ENCODE results near the gene SORCS2. TPM values are rescaled to one million over a fixed set of nuclear protein-coding genes. Genes with fewer than 3 reads are reported as not detected.

SORCS2 gene
- total and polyA plus RNA-seq, 12 donors = 0.67 to 15.5 (median 1.3) TPM

DNA sequence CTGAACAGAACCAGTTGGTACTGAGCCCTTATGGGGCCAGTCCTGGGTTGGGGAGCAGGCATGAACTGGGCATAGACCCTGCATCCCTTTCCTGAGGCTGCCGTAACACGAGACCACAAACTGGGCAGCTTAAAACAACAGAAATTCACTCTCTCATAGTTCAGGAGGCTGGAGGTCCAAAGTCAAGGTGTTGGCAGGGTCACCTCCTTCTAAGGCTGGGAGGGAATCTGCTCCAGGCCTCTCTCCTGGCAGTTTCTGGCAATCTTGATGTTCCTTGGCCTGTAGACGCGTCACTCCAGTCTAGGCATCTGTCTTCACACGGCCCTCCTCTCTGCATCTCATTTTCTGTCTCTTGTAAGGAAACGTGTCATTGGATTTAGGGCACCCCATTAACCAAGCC is 19.8 kb upstream of the SORCS2 start:
- Histone ChIP-seq H3K4me3 (no peak overlapping the region), H3K4me1 (replicated peaks in 1 of 2) (no peaks in the 10 kb centered on the region), H3K36me3 (replicated peaks in 1 of 2) (no peaks in the 10 kb centered on the region), H3K27ac (no peak overlapping the region), H3K9me3 (replicated peaks in 1 of 3) (no peaks in the 10 kb centered on the region), H3K27me3 (no peaks in the 10 kb centered on the region)
- WGBS, 4 donors = 88 to 91% (median 89%) methylated on average over 4 to 6 of the region's 6 CpGs
- no peak for DNase-seq
- TF ChIP-seq POLR2A (IDR thresholded peaks at IDR 0.05) = no peak
- TF ChIP-seq, protein P1, sequence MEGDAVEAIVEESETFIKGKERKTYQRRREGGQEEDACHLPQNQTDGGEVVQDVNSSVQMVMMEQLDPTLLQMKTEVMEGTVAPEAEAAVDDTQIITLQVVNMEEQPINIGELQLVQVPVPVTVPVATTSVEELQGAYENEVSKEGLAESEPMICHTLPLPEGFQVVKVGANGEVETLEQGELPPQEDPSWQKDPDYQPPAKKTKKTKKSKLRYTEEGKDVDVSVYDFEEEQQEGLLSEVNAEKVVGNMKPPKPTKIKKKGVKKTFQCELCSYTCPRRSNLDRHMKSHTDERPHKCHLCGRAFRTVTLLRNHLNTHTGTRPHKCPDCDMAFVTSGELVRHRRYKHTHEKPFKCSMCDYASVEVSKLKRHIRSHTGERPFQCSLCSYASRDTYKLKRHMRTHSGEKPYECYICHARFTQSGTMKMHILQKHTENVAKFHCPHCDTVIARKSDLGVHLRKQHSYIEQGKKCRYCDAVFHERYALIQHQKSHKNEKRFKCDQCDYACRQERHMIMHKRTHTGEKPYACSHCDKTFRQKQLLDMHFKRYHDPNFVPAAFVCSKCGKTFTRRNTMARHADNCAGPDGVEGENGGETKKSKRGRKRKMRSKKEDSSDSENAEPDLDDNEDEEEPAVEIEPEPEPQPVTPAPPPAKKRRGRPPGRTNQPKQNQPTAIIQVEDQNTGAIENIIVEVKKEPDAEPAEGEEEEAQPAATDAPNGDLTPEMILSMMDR (IDR thresholded peaks at IDR 0.05) = no peak
- intact Hi-C loops (cut with DNase I) = no loop called here

DNA sequence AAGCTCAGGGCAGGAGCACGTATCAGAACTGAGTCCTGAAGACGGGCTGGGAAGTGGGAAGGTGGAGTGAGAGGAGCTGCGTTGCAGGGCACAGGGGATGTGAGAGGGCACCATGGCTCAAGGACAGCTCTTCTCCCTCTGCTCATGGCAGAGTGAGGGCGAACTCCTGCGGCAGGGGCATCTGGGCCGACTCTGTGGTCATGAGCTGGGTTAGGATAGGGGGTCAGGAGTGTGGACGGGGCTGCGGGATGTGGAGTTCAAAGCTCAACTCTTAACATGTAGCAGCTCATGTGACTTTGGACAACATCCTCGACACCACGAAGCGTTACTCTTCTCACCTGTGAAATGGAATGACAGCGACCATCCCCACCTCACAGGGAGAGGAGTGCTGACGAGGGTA is 19.4 kb upstream of the SORCS2 start:
- no peak for DNase-seq
- no peaks in the 10 kb centered on the region for H3K4me1 ChIP-seq (replicated peaks in 1 of 2)
- intact Hi-C loops (cut with DNase I) = no loop called here
- H3K27me3 ChIP-seq = no peaks in the 10 kb centered on the region
- H3K9me3 ChIP-seq (replicated peaks in 1 of 3) = no peaks in the 10 kb centered on the region
- H3K27ac ChIP-seq = no peak overlapping the region
- H3K36me3 ChIP-seq (replicated peaks in 1 of 2) = no peaks in the 10 kb centered on the region
- no peak overlapping the region for H3K4me3 ChIP-seq
- WGBS, 4 donors = 78 to 93% (median 88%) methylated on average over 10 to 13 of the region's 13 CpGs
- TF ChIP-seq POLR2A (IDR thresholded peaks at IDR 0.05) = no peak
- TF ChIP-seq, protein P1 (IDR thresholded peaks at IDR 0.05) = no peak

GRCh38 chr4:7173841-7174449 is 18.4 kb upstream of the SORCS2 start:
- no peak for DNase-seq
- Histone ChIP-seq H3K4me1 (replicated peaks in 1 of 2) (no peaks in the 10 kb centered on the region), H3K4me3 (no peak overlapping the region), H3K27me3 (no peaks in the 10 kb centered on the region), H3K27ac (no peak overlapping the region), H3K9me3 (replicated peaks in 1 of 3) (no peaks in the 10 kb centered on the region), H3K36me3 (replicated peaks in 1 of 2) (no peaks in the 10 kb centered on the region)
- TF ChIP-seq POLR2A (IDR thresholded peaks at IDR 0.05) = no peak
- TF ChIP-seq, protein P1 (IDR thresholded peaks at IDR 0.05) = no peak
- intact Hi-C loops (cut with DNase I) = no loop called here
- WGBS, 4 donors = 57 to 71% (median 68%) methylated on average over 9 of the region's 9 CpGs

- DNase-seq = no peak
- H3K36me3 ChIP-seq (replicated peaks in 1 of 2) = no peaks in the 10 kb centered on the region
- 94 to 97% (median 97%) methylated on average over 1 of the region's 1 CpG for WGBS, 4 donors
- H3K9me3 ChIP-seq (replicated peaks in 1 of 3) = no peaks in the 10 kb centered on the region
- intact Hi-C loops (cut with DNase I) = no loop called here
- TF ChIP-seq, protein P1 (IDR thresholded peaks at IDR 0.05) = no peak
- no peak for TF ChIP-seq POLR2A (IDR thresholded peaks at IDR 0.05)
- H3K27ac ChIP-seq = no peak overlapping the region
- H3K27me3 ChIP-seq = no peaks in the 10 kb centered on the region
- H3K4me3 ChIP-seq = no peak overlapping the region
- H3K4me1 ChIP-seq (replicated peaks in 1 of 2) = no peaks in the 10 kb centered on the region
Measured at GRCh38 chr4:7179158-7179557, 13.2 kb upstream of the SORCS2 start.
